ENCODE results near the gene SHC3. TPM values are rescaled to one million over a fixed set of nuclear protein-coding genes. Genes with fewer than 3 reads are reported as not detected.

The SHC3 gene
- total RNA-seq, 4 donors from 2014 or later: 1.1 to 11.4 (median 3.4) TPM

DNA sequence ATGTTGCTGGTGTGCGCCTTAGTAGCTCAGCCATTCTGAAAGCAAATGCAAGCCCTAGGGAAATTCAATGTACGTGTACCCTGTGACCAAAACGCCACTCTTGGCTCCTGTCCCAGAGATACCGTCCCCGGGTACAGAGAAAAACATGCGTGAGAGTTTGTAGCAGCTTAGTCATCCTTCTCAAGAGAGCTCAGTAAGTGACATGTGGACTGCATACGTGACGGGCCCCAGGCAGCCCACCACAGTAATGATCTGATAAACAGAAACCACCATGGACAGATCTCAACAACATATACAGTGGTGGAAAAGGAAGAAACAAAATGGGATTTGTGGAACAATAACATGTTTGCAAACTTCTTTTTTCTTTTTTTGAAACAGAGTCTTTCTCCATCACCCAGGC lies 142.2 kb downstream of the SHC3 start:
- Histone ChIP-seq H3K4me1 (peaks cover 0 to 16% (median 4%) of the 10 kb centered on the region in 4 donors), H3K27me3 (no peaks in the 10 kb centered on the region), H3K36me3 (no peaks in the 10 kb centered on the region), H3K9me3 (no peaks in the 10 kb centered on the region), H3K27ac (no peak overlapping the region), H3K4me3 (no peak overlapping the region)
- 44 to 52% methylated on average over 8 of the region's 8 CpGs for WGBS, 2 donors
- TF ChIP-seq, protein P1, sequence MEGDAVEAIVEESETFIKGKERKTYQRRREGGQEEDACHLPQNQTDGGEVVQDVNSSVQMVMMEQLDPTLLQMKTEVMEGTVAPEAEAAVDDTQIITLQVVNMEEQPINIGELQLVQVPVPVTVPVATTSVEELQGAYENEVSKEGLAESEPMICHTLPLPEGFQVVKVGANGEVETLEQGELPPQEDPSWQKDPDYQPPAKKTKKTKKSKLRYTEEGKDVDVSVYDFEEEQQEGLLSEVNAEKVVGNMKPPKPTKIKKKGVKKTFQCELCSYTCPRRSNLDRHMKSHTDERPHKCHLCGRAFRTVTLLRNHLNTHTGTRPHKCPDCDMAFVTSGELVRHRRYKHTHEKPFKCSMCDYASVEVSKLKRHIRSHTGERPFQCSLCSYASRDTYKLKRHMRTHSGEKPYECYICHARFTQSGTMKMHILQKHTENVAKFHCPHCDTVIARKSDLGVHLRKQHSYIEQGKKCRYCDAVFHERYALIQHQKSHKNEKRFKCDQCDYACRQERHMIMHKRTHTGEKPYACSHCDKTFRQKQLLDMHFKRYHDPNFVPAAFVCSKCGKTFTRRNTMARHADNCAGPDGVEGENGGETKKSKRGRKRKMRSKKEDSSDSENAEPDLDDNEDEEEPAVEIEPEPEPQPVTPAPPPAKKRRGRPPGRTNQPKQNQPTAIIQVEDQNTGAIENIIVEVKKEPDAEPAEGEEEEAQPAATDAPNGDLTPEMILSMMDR (IDR thresholded peaks at IDR 0.05): no peak
- TF ChIP-seq POLR2A (IDR thresholded peaks at IDR 0.05): no peak
- no peak for TF ChIP-seq EP300 (IDR thresholded peaks at IDR 0.05)
- no peak for DNase-seq (ENCODE audit: low spot score in 2 of 2)

DNA sequence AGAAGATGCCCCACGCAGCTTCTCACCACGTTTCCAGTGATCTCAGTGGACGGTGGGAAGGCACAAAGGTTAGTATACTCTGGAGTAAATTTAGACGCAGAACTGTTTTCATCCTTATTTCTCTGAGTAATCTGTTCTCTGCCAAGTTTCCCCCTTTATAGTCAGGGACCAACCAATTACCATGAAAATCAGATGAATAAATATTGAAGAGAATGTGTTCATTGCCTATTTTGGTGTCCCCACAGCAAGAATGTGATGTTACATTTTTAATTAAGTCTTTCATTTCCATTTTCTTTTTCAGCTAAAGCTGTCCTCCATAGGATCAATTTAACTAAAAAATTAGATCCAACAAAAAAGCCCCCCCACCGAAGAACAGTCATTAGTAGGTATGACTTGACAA lies 146.0 kb downstream of the SHC3 start:
- no peaks in the 10 kb centered on the region for H3K27me3 ChIP-seq
- H3K27ac ChIP-seq: no peak overlapping the region
- DNase-seq (ENCODE audit: low spot score in 2 of 2): no peak
- no peaks in the 10 kb centered on the region for H3K36me3 ChIP-seq
- WGBS, 2 donors: 78 to 90% methylated on average over 5 of the region's 5 CpGs
- H3K4me3 ChIP-seq: no peak overlapping the region
- TF ChIP-seq, protein P1 (IDR thresholded peaks at IDR 0.05): no peak
- TF ChIP-seq POLR2A (IDR thresholded peaks at IDR 0.05): no peak
- no peak for TF ChIP-seq EP300 (IDR thresholded peaks at IDR 0.05)
- H3K9me3 ChIP-seq: peaks cover 0 to 19% (median 7%) of the 10 kb centered on the region in 4 donors
- peaks cover 0 to 2% (median 0%) of the 10 kb centered on the region in 4 donors for H3K4me1 ChIP-seq

DNA sequence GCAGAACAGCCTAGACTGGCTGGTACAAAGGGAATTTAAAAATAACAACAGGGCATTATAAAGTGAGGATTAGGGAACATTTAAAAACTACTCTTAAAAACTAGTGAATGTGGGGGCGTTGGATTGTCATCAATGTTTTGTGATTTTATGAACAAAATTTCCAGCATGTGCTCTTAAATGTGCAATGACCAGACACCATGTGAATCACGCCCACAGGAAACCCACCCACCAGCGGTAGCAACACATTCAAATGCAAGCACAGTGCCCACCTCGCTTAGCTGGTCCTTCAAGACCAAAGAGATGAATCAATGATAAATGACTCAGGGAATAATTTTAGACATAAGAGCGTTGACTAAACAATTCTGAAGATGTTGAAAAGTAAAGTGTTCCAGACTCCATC lies 146.4 kb downstream of the SHC3 start:
- Histone ChIP-seq H3K27me3 (no peaks in the 10 kb centered on the region), H3K4me3 (no peak overlapping the region), H3K27ac (no peak overlapping the region), H3K9me3 (peaks cover 0 to 19% (median 7%) of the 10 kb centered on the region in 4 donors), H3K4me1 (no peaks in the 10 kb centered on the region), H3K36me3 (no peaks in the 10 kb centered on the region)
- TF ChIP-seq, protein P1 (IDR thresholded peaks at IDR 0.05): no peak
- TF ChIP-seq EP300 (IDR thresholded peaks at IDR 0.05) (no peak), POLR2A (IDR thresholded peaks at IDR 0.05) (no peak)
- DNase-seq (ENCODE audit: low spot score in 2 of 2): no peak
- 86 to 90% methylated on average over 5 of the region's 5 CpGs for WGBS, 2 donors

DNA sequence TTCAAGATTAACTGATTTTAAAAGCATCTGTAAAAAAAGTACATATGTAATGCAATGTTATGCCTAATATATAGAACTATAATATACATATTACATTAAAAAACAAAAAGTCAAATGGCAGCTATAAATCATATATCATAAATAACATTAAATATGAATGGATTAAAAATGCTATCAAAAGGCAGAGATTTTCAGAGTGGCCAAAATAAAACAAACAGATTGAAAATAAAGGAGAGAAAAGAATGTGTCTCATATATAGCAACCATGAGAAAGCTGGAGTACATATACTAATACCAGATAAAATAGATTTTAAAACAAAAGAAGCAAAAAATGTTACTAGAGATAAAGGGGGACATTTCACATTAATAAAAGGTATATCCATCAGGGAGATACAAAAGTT lies 148.8 kb downstream of the SHC3 start:
- Histone ChIP-seq H3K27ac (no peak overlapping the region), H3K36me3 (no peaks in the 10 kb centered on the region), H3K4me1 (no peaks in the 10 kb centered on the region), H3K4me3 (no peak overlapping the region), H3K27me3 (no peaks in the 10 kb centered on the region), H3K9me3 (peaks cover 0 to 19% (median 7%) of the 10 kb centered on the region in 4 donors)
- TF ChIP-seq EP300 (IDR thresholded peaks at IDR 0.05) (no peak), POLR2A (IDR thresholded peaks at IDR 0.05) (no peak)
- TF ChIP-seq, protein P1 (IDR thresholded peaks at IDR 0.05): no peak
- DNase-seq (ENCODE audit: low spot score in 2 of 2): no peak

DNA sequence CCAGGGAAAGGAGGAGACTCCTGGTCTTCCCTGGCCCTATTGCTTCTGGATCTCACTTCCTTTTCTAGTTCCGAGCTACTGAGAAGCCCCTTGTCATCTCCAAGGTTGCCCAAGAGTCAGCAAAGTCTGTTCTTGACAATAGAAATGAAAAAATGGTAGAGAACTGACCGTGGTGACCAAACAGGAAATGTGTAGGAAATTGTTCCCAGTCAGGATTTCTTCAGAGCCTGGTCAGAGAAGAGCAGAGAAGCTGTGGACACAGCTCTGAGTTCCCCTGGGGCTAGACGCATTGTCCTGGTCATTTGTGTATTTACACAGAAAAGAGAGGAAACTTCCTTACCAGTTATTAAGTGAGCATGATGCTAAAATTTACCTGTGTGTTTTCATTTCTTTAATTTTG lies 151.7 kb downstream of the SHC3 start:
- TF ChIP-seq POLR2A (IDR thresholded peaks at IDR 0.05) (no peak), EP300 (IDR thresholded peaks at IDR 0.05) (peak in 1 of 2 donors; percentile 9)
- 55 to 58% methylated on average over 3 of the region's 3 CpGs for WGBS, 2 donors
- Histone ChIP-seq H3K9me3 (peaks cover 0 to 19% (median 7%) of the 10 kb centered on the region in 4 donors), H3K27ac (peak overlapping the region in 2 of 4 donors; percentile 28 to 33), H3K4me3 (no peak overlapping the region), H3K4me1 (peaks cover 0 to 14% (median 6%) of the 10 kb centered on the region in 4 donors), H3K27me3 (no peaks in the 10 kb centered on the region), H3K36me3 (no peaks in the 10 kb centered on the region)
- DNase-seq (ENCODE audit: low spot score in 2 of 2): no peak

DNA sequence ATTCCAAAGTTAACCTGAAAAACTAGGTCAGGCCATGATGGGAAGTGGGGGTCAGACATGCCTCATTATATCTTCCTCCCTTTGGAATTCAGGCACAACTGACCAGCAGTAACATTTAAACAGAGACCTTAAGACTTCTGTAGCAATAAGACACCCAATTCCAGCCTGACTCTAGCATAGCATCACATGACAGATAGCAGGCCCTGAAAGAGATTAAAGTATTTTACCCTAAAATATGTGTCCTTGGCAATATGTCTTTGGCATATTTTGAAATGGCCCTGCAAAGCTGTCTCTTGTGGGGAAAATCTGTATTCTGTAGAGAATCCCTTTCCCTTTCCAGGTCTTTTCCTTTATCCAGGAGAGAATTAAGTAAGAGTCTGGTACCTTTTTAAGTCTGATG lies 153.1 kb downstream of the SHC3 start:
- peak overlapping the region in 2 of 4 donors; percentile 25 to 55 for H3K27ac ChIP-seq
- H3K9me3 ChIP-seq: peaks cover 0 to 14% (median 6%) of the 10 kb centered on the region in 4 donors
- H3K4me1 ChIP-seq: peaks cover 0 to 27% (median 12%) of the 10 kb centered on the region in 4 donors

More for the DNA sequence above, 153.1 kb downstream of the SHC3 start:
- DNase-seq (ENCODE audit: low spot score in 2 of 2): no peak
- no peak for TF ChIP-seq POLR2A (IDR thresholded peaks at IDR 0.05)
- TF ChIP-seq, protein P1 (IDR thresholded peaks at IDR 0.05): no peak
- TF ChIP-seq EP300 (IDR thresholded peaks at IDR 0.05): peak in 1 of 2 donors; percentile 11
- Histone ChIP-seq H3K36me3 (no peaks in the 10 kb centered on the region), H3K4me3 (no peak overlapping the region), H3K27me3 (no peaks in the 10 kb centered on the region)
